DND-41 (cell line): ENCODE measurements around the gene CYP1A1.
"Not testable (repeated sequence)": the region's sequence is repeated elsewhere in the genome, so short reads cannot be mapped to it uniquely, and the experiment has no call there.

Experiments
- ATAC-seq: fragments of 200-7000 bp; cut with Tn5 transposase; 3 replicates; pipeline ENCODE4 v1.9.1; 2021; ENCODE audit warnings: low read depth; ENCODE audit not compliant: insufficient read depth
- DNase-seq: peaks from one replicate; pipeline ENCODE4 v3.0.0-alpha.2; 2020
- H2AFZ ChIP-seq: 2 replicates; pipeline ENCODE4 v1.6.0; 2012; ENCODE audit warnings: low read depth, low read length
- H3K27ac ChIP-seq: 2 replicates; pipeline ENCODE4 v1.5.1; 2012; ENCODE audit warnings: low read length, inconsistent platforms
- H3K27me3 ChIP-seq: fragments of 200-600 bp; sonication (generic); 2 replicates; pipeline ENCODE4 v1.6.0; 2012; ENCODE audit warnings: low read length, mild to moderate bottlenecking, inconsistent platforms; ENCODE audit not compliant: insufficient read depth, poor library complexity
- H3K36me3 ChIP-seq: 2 replicates; pipeline ENCODE4 v1.5.1; 2012; ENCODE audit warnings: low read length, inconsistent platforms; ENCODE audit not compliant: insufficient read depth
- H3K4me1 ChIP-seq: 2 replicates; pipeline ENCODE4 v1.5.1; 2012; ENCODE audit warnings: mild to moderate bottlenecking, low read length; ENCODE audit not compliant: insufficient read depth
- H3K4me2 ChIP-seq: 2 replicates; pipeline ENCODE4 v1.6.0; 2012; ENCODE audit warnings: mild to moderate bottlenecking, moderate library complexity, low read length, inconsistent platforms; ENCODE audit not compliant: insufficient read depth
- H3K4me3 ChIP-seq, 2 experiments: fragments of 200-600 bp in 1 of 2; shearing (Covaris generic) in 1 of 2; 2 replicates each; pipeline ENCODE4 v1.5.1; 2012 to 2016; ENCODE audit warnings: inconsistent platforms in 2 of 2, low read length in 2 of 2, mild to moderate bottlenecking in 2 of 2, low read depth in 1 of 2, moderate library complexity in 1 of 2
- H3K79me2 ChIP-seq: 2 replicates; pipeline ENCODE4 v1.6.0; 2012; ENCODE audit warnings: low read length, inconsistent platforms; ENCODE audit not compliant: insufficient read depth
- H3K9ac ChIP-seq: 2 replicates; pipeline ENCODE4 v1.6.0; 2012; ENCODE audit warnings: low read depth, mild to moderate bottlenecking, inconsistent platforms, low read length, moderate library complexity
- H3K9me3 ChIP-seq: 2 replicates; pipeline ENCODE4 v1.5.1; 2012; ENCODE audit warnings: low read length, moderate library complexity, mild to moderate bottlenecking, inconsistent platforms; ENCODE audit not compliant: insufficient read depth, severe bottlenecking
- H4K20me1 ChIP-seq: 2 replicates; pipeline ENCODE4 v1.6.0; 2012; ENCODE audit warnings: low read length; ENCODE audit not compliant: insufficient read depth
- CTCF ChIP-seq: IDR thresholded peaks from 2 replicates; pipeline ENCODE4 v1.5.1; 2012; ENCODE audit warnings: borderline replicate concordance, low read length, moderate library complexity, mild to moderate bottlenecking; ENCODE audit not compliant: poor library complexity, severe bottlenecking; ENCODE audit errors: extremely low read depth
- EZH2 ChIP-seq: IDR thresholded peaks from 3 replicates; pipeline ENCODE4 v1.6.1; 2012; ENCODE audit warnings: borderline replicate concordance, low read depth, mild to moderate bottlenecking, moderate library complexity, low read length, inconsistent platforms; ENCODE audit not compliant: severe bottlenecking

CYP1A1 gene

GRCh38 chr15:74748322-74748946 lies 23.1 kb upstream of the CYP1A1 start, which contains the start of gene CYP1A2:
Gene CYP1A2 (plus strand): TSS chr15:74748845. CDS start chr15:74749739, 894 bp downstream.
- no peaks in the 10 kb centered on the region for H4K20me1 ChIP-seq
- H3K79me2 ChIP-seq: no peaks in the 10 kb centered on the region
- H3K4me2 ChIP-seq: no peak within 1 kb of the TSS
- no peaks in the 10 kb centered on the region for H3K4me1 ChIP-seq
- no peaks in the 10 kb centered on the region for H3K36me3 ChIP-seq
- peaks cover 4% of the 10 kb centered on the region for H3K27me3 ChIP-seq
- H2AFZ ChIP-seq: no peak within 1 kb of the TSS
- H3K4me3 ChIP-seq: no peak within 1 kb of the TSS
- H3K9me3 ChIP-seq: no peaks in the 10 kb centered on the region
- no peak for DNase-seq
- no peak for ATAC-seq
- H3K27ac ChIP-seq: no peak within 1 kb of the TSS
- TF ChIP-seq CTCF: no peak
- TF ChIP-seq EZH2: no peak
- no peak within 1 kb of the TSS for H3K9ac ChIP-seq

GRCh38 chr15:74746389-74746788 lies 21.1 kb upstream of the CYP1A1 start:
- ATAC-seq (no peak), DNase-seq (no peak)
- no peak for TF ChIP-seq CTCF
- no peak for TF ChIP-seq EZH2
- Histone ChIP-seq H2AFZ (no peak overlapping the region), H3K4me1 (no peaks in the 10 kb centered on the region), H3K36me3 (no peaks in the 10 kb centered on the region), H3K4me3 (no peak overlapping the region), H3K27me3 (no peaks in the 10 kb centered on the region), H3K9me3 (no peaks in the 10 kb centered on the region), H4K20me1 (no peaks in the 10 kb centered on the region), H3K27ac (no peak overlapping the region), H3K79me2 (no peaks in the 10 kb centered on the region), H3K9ac (no peak overlapping the region), H3K4me2 (no peak overlapping the region)

- no peaks in the 10 kb centered on the region for H3K36me3 ChIP-seq
- ATAC-seq: no peak
- DNase-seq: no peak
- no peaks in the 10 kb centered on the region for H3K27me3 ChIP-seq
- H3K9me3 ChIP-seq: no peaks in the 10 kb centered on the region
- H3K27ac ChIP-seq: no peak overlapping the region
- TF ChIP-seq CTCF (no peak), EZH2 (no peak)
- no peaks in the 10 kb centered on the region for H3K4me1 ChIP-seq
- no peak overlapping the region for H3K4me2 ChIP-seq
- no peak overlapping the region for H2AFZ ChIP-seq
- no peak overlapping the region for H3K4me3 ChIP-seq
- no peaks in the 10 kb centered on the region for H4K20me1 ChIP-seq
- H3K79me2 ChIP-seq: no peaks in the 10 kb centered on the region
- H3K9ac ChIP-seq: no peak overlapping the region
These were observed 17.1 kb upstream of the CYP1A1 start for GRCh38 chr15:74742422-74742821.

- ATAC-seq, H3K27me3 ChIP-seq, H3K79me2 ChIP-seq, H3K9ac ChIP-seq, H3K36me3 ChIP-seq, H2AFZ ChIP-seq, H3K27ac ChIP-seq, H3K4me1 ChIP-seq, H3K4me3 ChIP-seq, H3K4me2 ChIP-seq, H4K20me1 ChIP-seq, H3K9me3 ChIP-seq: not testable (repeated sequence)
- DNase-seq: peak; percentile 4
These were observed 12.9 kb upstream of the CYP1A1 start for GRCh38 chr15:74738239-74738638.
